ENCODE measurements around the gene CDH2. TPM values are rescaled to one million over a fixed set of nuclear protein-coding genes. Genes with fewer than 3 reads are reported as not detected.

CDH2 gene
- total and polyA plus RNA-seq, 7 donors, result 0.04 to 4.8 (median 0.52) TPM

DNA sequence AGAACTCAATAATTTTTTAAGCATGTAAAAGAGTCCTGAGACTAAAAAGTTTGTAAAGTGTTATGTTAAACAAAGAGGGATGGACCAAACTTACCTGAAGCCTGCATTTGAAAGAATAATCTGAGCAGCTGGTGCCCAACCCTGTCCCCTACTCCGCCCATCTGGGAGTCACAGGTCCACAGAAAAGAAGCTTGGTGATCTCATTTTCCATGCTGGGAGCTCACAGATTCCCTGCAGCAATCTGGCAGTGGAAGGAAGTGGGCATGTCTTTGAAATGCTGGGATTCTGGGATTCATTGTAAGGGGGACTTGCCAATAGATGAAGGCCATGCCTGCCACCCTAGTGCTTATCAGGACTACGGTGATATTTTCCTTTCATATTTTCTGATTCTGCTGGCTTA is 17.9 kb downstream of the CDH2 start:
- no peaks in the 10 kb centered on the region for H3K9me3 ChIP-seq
- ATAC-seq, result no peak
- H3K36me3 ChIP-seq (ENCODE audit: insufficient read depth in 1 of 2, low read depth in 1 of 2), result no peaks in the 10 kb centered on the region
- H3K4me3 ChIP-seq, result no peak overlapping the region
- WGBS, 3 donors, result 67 to 72% (median 70%) methylated on average over 2 of the region's 2 CpGs
- H3K27ac ChIP-seq, result no peak overlapping the region
- TF ChIP-seq, protein P1, sequence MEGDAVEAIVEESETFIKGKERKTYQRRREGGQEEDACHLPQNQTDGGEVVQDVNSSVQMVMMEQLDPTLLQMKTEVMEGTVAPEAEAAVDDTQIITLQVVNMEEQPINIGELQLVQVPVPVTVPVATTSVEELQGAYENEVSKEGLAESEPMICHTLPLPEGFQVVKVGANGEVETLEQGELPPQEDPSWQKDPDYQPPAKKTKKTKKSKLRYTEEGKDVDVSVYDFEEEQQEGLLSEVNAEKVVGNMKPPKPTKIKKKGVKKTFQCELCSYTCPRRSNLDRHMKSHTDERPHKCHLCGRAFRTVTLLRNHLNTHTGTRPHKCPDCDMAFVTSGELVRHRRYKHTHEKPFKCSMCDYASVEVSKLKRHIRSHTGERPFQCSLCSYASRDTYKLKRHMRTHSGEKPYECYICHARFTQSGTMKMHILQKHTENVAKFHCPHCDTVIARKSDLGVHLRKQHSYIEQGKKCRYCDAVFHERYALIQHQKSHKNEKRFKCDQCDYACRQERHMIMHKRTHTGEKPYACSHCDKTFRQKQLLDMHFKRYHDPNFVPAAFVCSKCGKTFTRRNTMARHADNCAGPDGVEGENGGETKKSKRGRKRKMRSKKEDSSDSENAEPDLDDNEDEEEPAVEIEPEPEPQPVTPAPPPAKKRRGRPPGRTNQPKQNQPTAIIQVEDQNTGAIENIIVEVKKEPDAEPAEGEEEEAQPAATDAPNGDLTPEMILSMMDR (IDR thresholded peaks at IDR 0.05), result no peak
- H3K27me3 ChIP-seq (ENCODE audit: insufficient read depth in 3 of 3, low read length in 2 of 3), result no peaks in the 10 kb centered on the region
- H3K4me1 ChIP-seq, result no peaks in the 10 kb centered on the region
- intact Hi-C loops (cut with DNase I), result no loop called here
- no peak for DNase-seq

GRCh38 chr18:28158083-28158581 is 18.8 kb downstream of the CDH2 start:
- WGBS, 3 donors, result 55 to 60% (median 59%) methylated on average over 4 of the region's 4 CpGs
- no peaks in the 10 kb centered on the region for H3K9me3 ChIP-seq
- ATAC-seq (no peak), DNase-seq (no peak)
- H3K36me3 ChIP-seq (ENCODE audit: insufficient read depth in 1 of 2, low read depth in 1 of 2), result no peaks in the 10 kb centered on the region
- H3K27ac ChIP-seq, result no peak overlapping the region
- intact Hi-C loops (cut with DNase I), result no loop called here
- H3K4me3 ChIP-seq, result no peak overlapping the region
- TF ChIP-seq, protein P1 (IDR thresholded peaks at IDR 0.05), result no peak
- peaks cover 0 to 3% (median 0%) of the 10 kb centered on the region in 3 donors for H3K27me3 ChIP-seq (ENCODE audit: insufficient read depth in 3 of 3, low read length in 2 of 3)
- no peaks in the 10 kb centered on the region for H3K4me1 ChIP-seq

- WGBS, 3 donors, result 72 to 80% (median 78%) methylated on average over 3 of the region's 3 CpGs
- Histone ChIP-seq H3K9me3 (no peaks in the 10 kb centered on the region), H3K27me3 (ENCODE audit: insufficient read depth in 3 of 3, low read length in 2 of 3) (peaks cover 0 to 3% (median 0%) of the 10 kb centered on the region in 3 donors), H3K4me1 (no peaks in the 10 kb centered on the region), H3K27ac (no peak overlapping the region), H3K36me3 (ENCODE audit: insufficient read depth in 1 of 2, low read depth in 1 of 2) (no peaks in the 10 kb centered on the region), H3K4me3 (no peak overlapping the region)
- TF ChIP-seq, protein P1 (IDR thresholded peaks at IDR 0.05), result no peak
- no peak for ATAC-seq
- intact Hi-C loops (cut with DNase I), result no loop called here
- DNase-seq, result no peak
These were observed 23.4 kb downstream of the CDH2 start for GRCh38 chr18:28153485-28154065.

DNA sequence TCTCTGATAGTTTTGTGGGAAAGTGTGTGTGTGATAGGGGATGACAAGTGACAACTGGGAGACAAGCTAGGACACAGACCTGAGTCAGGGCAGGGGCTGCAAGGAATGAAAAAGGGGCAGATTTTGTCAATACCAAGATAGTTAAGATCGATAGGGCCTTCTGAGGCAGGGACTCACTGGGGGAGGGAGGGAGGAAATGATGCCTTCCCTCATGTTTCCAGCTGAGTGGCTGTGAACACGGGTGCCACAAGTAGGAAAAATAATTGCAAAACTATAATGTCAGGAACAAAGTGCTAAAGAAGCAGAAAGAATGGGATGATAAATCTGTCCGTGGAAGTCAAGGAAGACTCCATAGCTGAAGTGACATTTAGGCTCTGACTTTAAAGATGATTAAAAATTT is 24.2 kb downstream of the CDH2 start:
- no peaks in the 10 kb centered on the region for H3K9me3 ChIP-seq
- intact Hi-C loops (cut with DNase I), result no loop called here
- ATAC-seq (no peak), DNase-seq (no peak)
- 27 to 36% (median 35%) methylated on average over 3 of the region's 3 CpGs for WGBS, 3 donors
- H3K4me1 ChIP-seq, result no peaks in the 10 kb centered on the region
- no peak overlapping the region for H3K27ac ChIP-seq
- no peak overlapping the region for H3K4me3 ChIP-seq
- peaks cover 0 to 3% (median 3%) of the 10 kb centered on the region in 3 donors for H3K27me3 ChIP-seq (ENCODE audit: insufficient read depth in 3 of 3, low read length in 2 of 3)
- TF ChIP-seq, protein P1 (IDR thresholded peaks at IDR 0.05), result no peak
- H3K36me3 ChIP-seq (ENCODE audit: insufficient read depth in 1 of 2, low read depth in 1 of 2), result no peaks in the 10 kb centered on the region

DNA sequence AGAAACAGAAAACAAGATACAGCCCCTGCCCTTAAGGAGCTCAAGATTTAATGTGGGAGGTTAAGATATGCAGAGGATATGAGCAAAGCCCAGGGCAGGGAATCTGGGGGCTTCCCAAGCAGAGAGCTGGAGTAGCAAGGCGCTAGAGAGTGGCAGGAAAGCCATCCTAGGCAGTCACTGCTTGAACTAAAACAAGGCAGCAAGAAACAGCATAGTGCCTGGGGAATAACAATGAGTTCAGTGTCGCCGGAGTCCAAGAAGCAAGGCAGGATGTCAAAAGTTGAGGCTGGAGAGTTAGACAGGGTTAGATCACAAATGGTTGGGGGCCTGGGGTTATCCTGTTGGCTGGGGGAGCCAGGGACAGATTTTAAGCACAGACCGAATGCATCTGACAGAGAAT is 24.6 kb downstream of the CDH2 start:
- no peak overlapping the region for H3K27ac ChIP-seq
- no peak overlapping the region for H3K4me3 ChIP-seq
- no peaks in the 10 kb centered on the region for H3K4me1 ChIP-seq
- H3K36me3 ChIP-seq (ENCODE audit: insufficient read depth in 1 of 2, low read depth in 1 of 2), result no peaks in the 10 kb centered on the region
- DNase-seq, result no peak
- H3K9me3 ChIP-seq, result no peaks in the 10 kb centered on the region
- intact Hi-C loops (cut with DNase I), result no loop called here
- peaks cover 0 to 3% (median 3%) of the 10 kb centered on the region in 3 donors for H3K27me3 ChIP-seq (ENCODE audit: insufficient read depth in 3 of 3, low read length in 2 of 3)
- ATAC-seq, result no peak
- TF ChIP-seq, protein P1 (IDR thresholded peaks at IDR 0.05), result no peak
- 61 to 65% (median 62%) methylated on average over 4 of the region's 4 CpGs for WGBS, 3 donors
